HepG2 (cell line): ENCODE measurements around the gene C20orf96. TPM values are rescaled to one million over a fixed set of nuclear protein-coding genes. Genes with fewer than 3 reads are reported as not detected.

Experiments
- CBX2 ChIP-seq, 2 experiments: fragments of 200-600 bp in 1 of 2; sonication (generic); formaldehyde crosslinking in 1 of 2; IDR thresholded peaks; 2 replicates each; pipeline versions ENCODE4 v1.7.0 to v1.8.1; 2018 to 2022; ENCODE audit warnings: low read depth in 2 of 2, low read length in 1 of 2, mild to moderate bottlenecking in 1 of 2, missing genetic modification reagents in 1 of 2
- EHMT2 ChIP-seq: fragments of 200-600 bp; sonication (generic); IDR thresholded peaks from 2 replicates; pipeline ENCODE4 v1.7.0; 2017; ENCODE audit warnings: antibody characterized with exemption, low read depth, low read length, borderline replicate concordance
- FOXK2 ChIP-seq: fragments of 450-650 bp; IDR thresholded peaks from 2 replicates; pipeline ENCODE4 v1.6.1; 2016
- GPBP1L1 ChIP-seq: sonication (generic); formaldehyde crosslinking; IDR thresholded peaks from 2 replicates; pipeline ENCODE4 v1.5.0; 2020; ENCODE audit warnings: mild to moderate bottlenecking, missing genetic modification reagents
- ISX ChIP-seq: sonication (generic); formaldehyde crosslinking; conservative IDR thresholded peaks from 2 replicates; pipeline ENCODE4 v1.5.0; 2020; ENCODE audit warnings: missing genetic modification reagents
- MED8 ChIP-seq: sonication (generic); formaldehyde crosslinking; IDR thresholded peaks from 2 replicates; pipeline ENCODE4 v1.8.1; 2023; ENCODE audit warnings: mild to moderate bottlenecking, missing genetic modification reagents; ENCODE audit not compliant: insufficient replicate concordance
- NAIF1 ChIP-seq: sonication (generic); formaldehyde crosslinking; IDR thresholded peaks from 2 replicates; pipeline ENCODE4 v1.5.0; 2020; ENCODE audit warnings: mild to moderate bottlenecking, missing genetic modification reagents, borderline replicate concordance
- PAX8 ChIP-seq: sonication (generic); formaldehyde crosslinking; IDR thresholded peaks from 2 replicates; pipeline ENCODE4 v1.8.0; 2022; ENCODE audit warnings: mild to moderate bottlenecking, missing genetic modification reagents, borderline replicate concordance
- REL ChIP-seq: sonication (generic); formaldehyde crosslinking; conservative IDR thresholded peaks from 2 replicates; pipeline ENCODE4 v1.8.0; 2022; ENCODE audit warnings: mild to moderate bottlenecking, missing genetic modification reagents, moderate library complexity
- TFDP2 ChIP-seq: sonication (generic); formaldehyde crosslinking; IDR thresholded peaks from 2 replicates; pipeline ENCODE4 v1.4.0; 2020; ENCODE audit warnings: missing genetic modification reagents
- ZBTB1 ChIP-seq: sonication (generic); formaldehyde crosslinking; IDR thresholded peaks from 2 replicates; pipeline ENCODE4 v1.4.0; 2020; ENCODE audit warnings: missing genetic modification reagents, borderline replicate concordance
- ZFP37 ChIP-seq: sonication (generic); formaldehyde crosslinking; IDR thresholded peaks from 2 replicates; pipeline ENCODE4 v1.4.0; 2020; ENCODE audit warnings: missing genetic modification reagents, borderline replicate concordance
- ZNF335 ChIP-seq: sonication (generic); formaldehyde crosslinking; IDR thresholded peaks from 2 replicates; pipeline ENCODE4 v1.4.0; 2020; ENCODE audit warnings: missing genetic modification reagents
- ZNF703 ChIP-seq: sonication (generic); formaldehyde crosslinking; IDR thresholded peaks from 2 replicates; pipeline ENCODE4 v1.5.1; 2020; ENCODE audit warnings: missing genetic modification reagents, mild to moderate bottlenecking, moderate library complexity, borderline replicate concordance
- ZNF878 ChIP-seq: sonication (generic); formaldehyde crosslinking; IDR thresholded peaks from 2 replicates; pipeline ENCODE4 v1.8.1; 2023; ENCODE audit warnings: mild to moderate bottlenecking, missing genetic modification reagents, moderate library complexity
- ZNF891 ChIP-seq: sonication (generic); formaldehyde crosslinking; IDR thresholded peaks from 2 replicates; pipeline ENCODE4 v1.5.0; 2020; ENCODE audit warnings: mild to moderate bottlenecking, missing genetic modification reagents
- polyA plus RNA-seq, 8 experiments: library from polyadenylated mRNA; depleted of rRNA in 3 of 8; stranded (reverse) in 7 of 8; unstranded in 1 of 8; fragments of >200 nt; fragmentation: Illumina TruSeq in 4 of 8; extraction: Trizol in 4 of 8; gene quantifications; 2 replicates each; pipeline versions ENCODE4 v1.2.1 to v1.2.3, GENCODE V29; 2011 to 2016; ENCODE audit warnings: low read depth in 4 of 8, missing spikeins in 1 of 8, mixed read lengths in 1 of 8; ENCODE audit not compliant: insufficient read depth in 1 of 8
- total RNA-seq, 5 experiments: library from RNA; depleted of rRNA; stranded (reverse); fragments of >200 nt; fragmentation: Illumina TruSeq; extraction: Trizol; gene quantifications; 2 replicates each; pipeline ENCODE4 v1.2.3, GENCODE V29; 2016; ENCODE audit warnings: low read depth in 1 of 5
- TF ChIP-seq, protein P1 (sequence below): sonication (generic); formaldehyde crosslinking; IDR thresholded peaks from 2 replicates; pipeline ENCODE4 v1.8.1; 2023; ENCODE audit warnings: mild to moderate bottlenecking, moderate library complexity, missing genetic modification reagents
- TF ChIP-seq, protein P2 (sequence below): sonication (generic); formaldehyde crosslinking; IDR thresholded peaks from 2 replicates; pipeline ENCODE4 v1.4.0; 2020; ENCODE audit warnings: missing genetic modification reagents

Gene C20orf96
- total and polyA plus RNA-seq, 2 of the 13 experiments (the other 11 are each of a cell fraction or from before 2014, with no cell fraction given): 3.8 to 20.6 TPM

DNA sequence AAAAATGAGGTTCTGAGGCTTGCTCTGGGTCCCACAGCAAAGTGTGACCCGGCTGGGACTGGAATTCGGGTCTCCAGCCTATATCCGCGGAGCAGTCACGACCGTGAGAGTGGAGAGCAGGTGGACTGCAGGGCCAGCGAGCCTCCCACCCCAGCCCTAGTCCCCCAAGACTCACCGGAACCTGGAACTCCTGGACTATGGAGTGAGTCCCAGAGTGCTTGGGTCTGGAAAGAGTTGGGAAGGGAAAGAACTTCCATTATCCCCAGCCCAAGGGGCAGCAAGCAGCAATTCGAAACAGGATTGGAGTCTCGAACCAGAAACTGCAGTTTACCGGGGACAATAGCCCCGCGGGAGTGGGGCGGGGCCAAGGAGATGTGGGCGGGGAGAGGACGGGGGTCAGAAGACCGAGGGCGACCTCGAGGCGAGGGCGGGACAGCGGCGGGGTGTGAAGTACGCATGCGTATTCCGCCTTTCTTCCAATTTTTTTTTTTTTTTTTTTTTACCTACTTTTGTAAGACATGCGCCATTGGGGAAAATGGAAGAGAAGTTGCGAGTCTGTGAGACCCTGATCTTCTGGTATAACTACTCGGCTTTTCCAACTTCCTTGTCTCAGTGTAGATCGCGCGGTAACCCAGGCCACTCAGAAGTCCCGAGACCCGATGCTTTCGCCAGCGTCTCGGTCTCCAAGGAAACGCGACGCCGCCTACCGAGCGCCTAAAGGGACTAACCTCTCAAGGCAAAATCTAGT lies at the start of gene C20orf96 (continued):
- TF ChIP-seq GPBP1L1 (no peak), EHMT2 (no peak), ZNF335 (CRISPR knock-in tag) (peak; percentile 49; the same call in 1 of the 2 replicates), TFDP2 (peak; percentile 69), ZBTB1 (no peak), ZFP37 (peak; percentile 89; the same call in 1 of the 2 replicates), FOXK2 (0 out of 2 replicates have a peak, but pooled peaks have one; percentile 12), NAIF1 (CRISPR knock-in tag) (0 out of 2 replicates have a peak, but pooled peaks have one; percentile 69), ISX (no peak; the same call in 1 of the 2 replicates), PAX8 (CRISPR knock-in tag) (no peak), CBX2 (IDR thresholded peaks at IDR 0.05; ENCODE audit: low read depth, low read length) (no peak), CBX2 (CRISPR knock-in tag; IDR thresholded peaks at IDR 0.05; ENCODE audit: low read depth) (no peak), REL (no peak), MED8 (CRISPR knock-in tag) (peak; percentile 44), ZNF891 (CRISPR knock-in tag) (no peak), ZNF703 (CRISPR knock-in tag) (no peak), ZNF878 (CRISPR knock-in tag) (no peak)
- TF ChIP-seq, protein P1, sequence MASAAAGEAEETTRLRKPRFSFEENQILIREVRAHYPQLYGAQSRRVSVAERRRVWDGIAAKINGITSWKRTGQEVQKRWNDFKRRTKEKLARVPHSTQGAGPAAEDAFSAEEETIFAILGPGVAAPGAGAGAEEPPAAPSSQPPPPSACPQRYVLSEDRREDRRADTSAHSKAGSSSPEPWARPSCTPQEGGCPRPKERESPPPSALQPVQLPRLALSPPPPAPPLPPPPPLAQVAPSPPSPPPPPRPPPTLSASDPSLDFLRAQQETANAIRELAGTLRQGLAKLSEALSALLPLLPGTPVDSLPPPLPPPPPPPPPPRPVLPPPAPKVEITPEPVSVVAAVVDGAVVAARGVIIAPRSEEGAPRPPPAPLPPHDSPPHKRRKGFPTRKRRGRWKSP (CRISPR knock-in tag): no peak; the same call in 1 of the 2 replicates
- TF ChIP-seq, protein P2, sequence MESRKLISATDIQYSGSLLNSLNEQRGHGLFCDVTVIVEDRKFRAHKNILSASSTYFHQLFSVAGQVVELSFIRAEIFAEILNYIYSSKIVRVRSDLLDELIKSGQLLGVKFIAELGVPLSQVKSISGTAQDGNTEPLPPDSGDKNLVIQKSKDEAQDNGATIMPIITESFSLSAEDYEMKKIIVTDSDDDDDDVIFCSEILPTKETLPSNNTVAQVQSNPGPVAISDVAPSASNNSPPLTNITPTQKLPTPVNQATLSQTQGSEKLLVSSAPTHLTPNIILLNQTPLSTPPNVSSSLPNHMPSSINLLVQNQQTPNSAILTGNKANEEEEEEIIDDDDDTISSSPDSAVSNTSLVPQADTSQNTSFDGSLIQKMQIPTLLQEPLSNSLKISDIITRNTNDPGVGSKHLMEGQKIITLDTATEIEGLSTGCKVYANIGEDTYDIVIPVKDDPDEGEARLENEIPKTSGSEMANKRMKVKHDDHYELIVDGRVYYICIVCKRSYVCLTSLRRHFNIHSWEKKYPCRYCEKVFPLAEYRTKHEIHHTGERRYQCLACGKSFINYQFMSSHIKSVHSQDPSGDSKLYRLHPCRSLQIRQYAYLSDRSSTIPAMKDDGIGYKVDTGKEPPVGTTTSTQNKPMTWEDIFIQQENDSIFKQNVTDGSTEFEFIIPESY (CRISPR knock-in tag): no peak
